ENCODE data around the gene PKDREJ. TPM values are rescaled to one million over a fixed set of nuclear protein-coding genes. Genes with fewer than 3 reads are reported as not detected.
A peak's percentile ranks its signal among the peaks of the same experiment; 100 is the strongest.
"Not testable (repeated sequence)": the region's sequence is repeated elsewhere in the genome, so short reads cannot be mapped to it uniquely, and the experiment has no call there.

The PKDREJ gene, protein sequence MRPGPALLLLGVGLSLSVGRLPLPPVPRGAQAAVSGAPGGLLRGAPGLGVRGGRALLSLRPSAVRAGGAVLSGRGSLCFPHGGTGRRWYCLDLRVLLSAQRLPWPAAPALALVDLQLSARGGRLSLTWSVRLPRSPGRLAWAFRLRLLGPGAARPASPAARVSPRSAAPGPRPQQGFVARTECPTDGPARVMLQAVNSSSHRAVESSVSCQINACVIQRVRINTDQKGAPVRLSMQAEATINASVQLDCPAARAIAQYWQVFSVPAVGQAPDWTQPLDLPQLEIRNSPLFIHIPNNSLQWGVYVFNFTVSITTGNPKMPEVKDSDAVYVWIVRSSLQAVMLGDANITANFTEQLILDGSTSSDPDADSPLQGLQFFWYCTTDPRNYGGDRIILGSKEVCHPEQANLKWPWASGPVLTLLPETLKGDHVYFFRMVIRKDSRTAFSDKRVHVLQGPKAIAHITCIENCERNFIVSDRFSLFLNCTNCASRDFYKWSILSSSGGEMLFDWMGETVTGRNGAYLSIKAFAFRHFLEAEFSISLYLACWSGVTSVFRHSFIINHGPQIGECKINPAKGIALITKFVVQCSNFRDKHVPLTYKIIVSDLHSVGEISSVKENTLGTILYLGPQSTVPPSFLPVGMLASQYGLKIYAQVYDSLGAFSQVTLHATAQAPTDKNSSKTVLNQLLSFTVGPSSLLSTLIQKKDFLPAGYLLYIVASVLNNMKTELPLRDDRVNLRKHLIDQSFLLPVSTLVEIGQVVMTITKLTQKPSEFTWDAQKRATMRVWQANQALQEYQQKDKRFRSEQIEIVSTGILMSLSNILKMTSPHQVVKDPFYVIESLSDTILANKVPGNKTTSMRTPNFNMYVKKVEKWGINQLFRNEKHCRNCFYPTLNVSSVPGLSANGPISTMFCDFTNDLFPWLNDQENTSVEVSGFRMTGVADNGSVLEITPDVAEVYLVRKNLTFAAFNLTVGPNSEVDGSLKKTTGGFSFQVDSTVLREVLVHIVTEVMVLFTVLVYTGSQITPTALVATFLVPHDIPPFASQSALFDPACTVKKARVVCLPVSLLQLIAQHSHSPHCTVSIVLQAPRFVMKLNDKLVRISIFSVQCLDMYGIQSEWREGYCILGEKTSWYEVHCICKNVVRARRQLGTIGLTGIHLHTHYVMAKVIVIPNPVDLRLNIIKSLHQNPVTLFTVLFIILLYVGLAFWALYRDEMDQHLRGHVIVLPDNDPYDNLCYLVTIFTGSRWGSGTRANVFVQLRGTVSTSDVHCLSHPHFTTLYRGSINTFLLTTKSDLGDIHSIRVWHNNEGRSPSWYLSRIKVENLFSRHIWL (N-terminal part only)
- 0.04 and 0.09 TPM in 2 replicates for total RNA-seq (2021)
- long read RNA-seq: 0 reads

GRCh38 chr22:46263216-46263590 lies at the start of gene PKDREJ:
TSS of gene PKDREJ (minus strand) at chr22:46263343. CDS start at chr22:46263322, 21 bp downstream.
- TF ChIP-seq, protein P1, sequence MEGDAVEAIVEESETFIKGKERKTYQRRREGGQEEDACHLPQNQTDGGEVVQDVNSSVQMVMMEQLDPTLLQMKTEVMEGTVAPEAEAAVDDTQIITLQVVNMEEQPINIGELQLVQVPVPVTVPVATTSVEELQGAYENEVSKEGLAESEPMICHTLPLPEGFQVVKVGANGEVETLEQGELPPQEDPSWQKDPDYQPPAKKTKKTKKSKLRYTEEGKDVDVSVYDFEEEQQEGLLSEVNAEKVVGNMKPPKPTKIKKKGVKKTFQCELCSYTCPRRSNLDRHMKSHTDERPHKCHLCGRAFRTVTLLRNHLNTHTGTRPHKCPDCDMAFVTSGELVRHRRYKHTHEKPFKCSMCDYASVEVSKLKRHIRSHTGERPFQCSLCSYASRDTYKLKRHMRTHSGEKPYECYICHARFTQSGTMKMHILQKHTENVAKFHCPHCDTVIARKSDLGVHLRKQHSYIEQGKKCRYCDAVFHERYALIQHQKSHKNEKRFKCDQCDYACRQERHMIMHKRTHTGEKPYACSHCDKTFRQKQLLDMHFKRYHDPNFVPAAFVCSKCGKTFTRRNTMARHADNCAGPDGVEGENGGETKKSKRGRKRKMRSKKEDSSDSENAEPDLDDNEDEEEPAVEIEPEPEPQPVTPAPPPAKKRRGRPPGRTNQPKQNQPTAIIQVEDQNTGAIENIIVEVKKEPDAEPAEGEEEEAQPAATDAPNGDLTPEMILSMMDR (conservative IDR thresholded peaks at IDR 0.05): no peak
- no peak within 1 kb of the TSS for H3K4ac ChIP-seq (ENCODE audit: low read depth, low read length)
- no peak within 1 kb of the TSS for H4K91ac ChIP-seq (ENCODE audit: insufficient read length, low read depth, low read length)
- peaks cover 87% of the 10 kb centered on the region for H3K27me3 Mint-ChIP-seq (ENCODE audit: low read depth)
- H3T11ph ChIP-seq (ENCODE audit: low read length): no peak within 1 kb of the TSS
- no peak within 1 kb of the TSS for H4K8ac ChIP-seq (replicated peaks; ENCODE audit: insufficient read length, low read depth, low read length)
- no peak within 1 kb of the TSS for H3K27ac Mint-ChIP-seq
- peaks cover 12 to 41% (median 19%) of the 10 kb centered on the region in 3 experiments for H3K36me3 Mint-ChIP-seq (ENCODE audit: insufficient read depth in 1 of 3, low read depth in 3 of 3)
- no peak within 1 kb of the TSS for H3K14ac ChIP-seq (ENCODE audit: insufficient read depth, low read length)
- H3K9me3 ChIP-seq (ENCODE audit: control insufficient read depth, low read depth, low read length): no peaks in the 10 kb centered on the region
- H3K9ac ChIP-seq (ENCODE audit: extremely low read depth, insufficient read length, low read length): no peak within 1 kb of the TSS
- H2AK5ac ChIP-seq (ENCODE audit: insufficient read length, low read length): no peak within 1 kb of the TSS
- DNase-seq: peak; percentile 43
- no peak within 1 kb of the TSS for H4K5ac ChIP-seq (ENCODE audit: insufficient read length, low read depth, low read length)
- peaks cover 5 to 7% of the 10 kb centered on the region in 2 experiments; a peak in 3 of 4 replicates for H3K4me1 Mint-ChIP-seq
- no peak within 1 kb of the TSS for H3K27ac ChIP-seq (ENCODE audit: insufficient read length, low read depth, low read length)
- H3K4me2 ChIP-seq (ENCODE audit: insufficient read depth, insufficient read length, low read length): peak within 1 kb of the TSS; percentile 1
- no peak within 1 kb of the TSS for H2BK5ac ChIP-seq (ENCODE audit: insufficient read length, low read length)
- H2AFZ ChIP-seq (ENCODE audit: low read length): no peak within 1 kb of the TSS
- peaks cover 42 to 74% of the 10 kb centered on the region in 2 experiments for H3K9me3 Mint-ChIP-seq
- no peak within 1 kb of the TSS for H2BK15ac ChIP-seq (ENCODE audit: low read depth, low read length)
- H2BK12ac ChIP-seq (ENCODE audit: insufficient read length, low read depth, low read length): no peak within 1 kb of the TSS
- no CpG with 5 or more reads among the region's 30 CpGs for WGBS (ENCODE audit: extremely low coverage, insufficient read length, low lambda C conversion rate)
- H4K20me1 ChIP-seq (ENCODE audit: control insufficient read depth, insufficient read depth, insufficient read length): no peaks in the 10 kb centered on the region
- H3K23ac ChIP-seq (ENCODE audit: insufficient read length, low read depth, low read length): no peak within 1 kb of the TSS
- no peaks in the 10 kb centered on the region for H3K79me2 ChIP-seq (ENCODE audit: insufficient read depth, low read length)
- H3K4me3 Mint-ChIP-seq: peak within 1 kb of the TSS; percentile 55 to 68
- no peak within 1 kb of the TSS for H3K56ac ChIP-seq (ENCODE audit: insufficient read length, low read depth, low read length)
- no peaks in the 10 kb centered on the region for H3K79me1 ChIP-seq (ENCODE audit: insufficient read depth, low read depth, low read length, poor library complexity, severe bottlenecking)
- peaks cover 6% of the 10 kb centered on the region for H3K23me2 ChIP-seq (ENCODE audit: insufficient read length, low read depth, low read length, poor library complexity, severe bottlenecking)
- H2BK20ac ChIP-seq (ENCODE audit: low read depth, low read length, poor library complexity, severe bottlenecking): no peak within 1 kb of the TSS
- peaks cover 18% of the 10 kb centered on the region; the same call in 1 of the 2 replicates for H3K27me3 ChIP-seq (ENCODE audit: insufficient read depth, low read length)
- no peak within 1 kb of the TSS for H2BK120ac ChIP-seq (ENCODE audit: low read depth, low read length, poor library complexity, severe bottlenecking)
- H3K18ac ChIP-seq (ENCODE audit: insufficient read length, low read depth, low read length): no peak within 1 kb of the TSS
- H3K4me1 ChIP-seq (ENCODE audit: insufficient read depth, low read length): no peaks in the 10 kb centered on the region

- H3K4me3 Mint-ChIP-seq; H3K56ac ChIP-seq (ENCODE audit: insufficient read length, low read depth, low read length); H4K8ac ChIP-seq (replicated peaks; ENCODE audit: insufficient read length, low read depth, low read length); H3K9me3 Mint-ChIP-seq; H2BK120ac ChIP-seq (ENCODE audit: low read depth, low read length, poor library complexity, severe bottlenecking); H3T11ph ChIP-seq (ENCODE audit: low read length); H3K27ac ChIP-seq (ENCODE audit: insufficient read length, low read depth, low read length); H3K4ac ChIP-seq (ENCODE audit: low read depth, low read length); H3K14ac ChIP-seq (ENCODE audit: insufficient read depth, low read length); H3K18ac ChIP-seq (ENCODE audit: insufficient read length, low read depth, low read length); H4K20me1 ChIP-seq (ENCODE audit: control insufficient read depth, insufficient read depth, insufficient read length); H3K4me1 ChIP-seq (ENCODE audit: insufficient read depth, low read length); H3K79me1 ChIP-seq (ENCODE audit: insufficient read depth, low read depth, low read length, poor library complexity, severe bottlenecking); H3K79me2 ChIP-seq (ENCODE audit: insufficient read depth, low read length); DNase-seq; H4K5ac ChIP-seq (ENCODE audit: insufficient read length, low read depth, low read length); H3K9ac ChIP-seq (ENCODE audit: extremely low read depth, insufficient read length, low read length); H2AK5ac ChIP-seq (ENCODE audit: insufficient read length, low read length); H3K23me2 ChIP-seq (ENCODE audit: insufficient read length, low read depth, low read length, poor library complexity, severe bottlenecking); H2BK12ac ChIP-seq (ENCODE audit: insufficient read length, low read depth, low read length); H2AFZ ChIP-seq (ENCODE audit: low read length); H3K4me1 Mint-ChIP-seq; H3K4me2 ChIP-seq (ENCODE audit: insufficient read depth, insufficient read length, low read length); H2BK5ac ChIP-seq (ENCODE audit: insufficient read length, low read length); H4K91ac ChIP-seq (ENCODE audit: insufficient read length, low read depth, low read length); H3K27me3 Mint-ChIP-seq (ENCODE audit: low read depth); H3K27me3 ChIP-seq (ENCODE audit: insufficient read depth, low read length); H3K9me3 ChIP-seq (ENCODE audit: control insufficient read depth, low read depth, low read length); H2BK15ac ChIP-seq (ENCODE audit: low read depth, low read length); H3K23ac ChIP-seq (ENCODE audit: insufficient read length, low read depth, low read length); H2BK20ac ChIP-seq (ENCODE audit: low read depth, low read length, poor library complexity, severe bottlenecking): not testable (repeated sequence)
- peak overlapping the region in 1 of 3 experiments; percentile 40; a peak in 1 of 7 replicates for H3K27ac Mint-ChIP-seq
- WGBS (ENCODE audit: extremely low coverage, insufficient read length, low lambda C conversion rate): no CpG with 5 or more reads among the region's 2 CpGs
- peaks cover 25 to 63% (median 51%) of the 10 kb centered on the region in 3 experiments for H3K36me3 Mint-ChIP-seq (ENCODE audit: insufficient read depth in 1 of 3, low read depth in 3 of 3)
These were observed 49.7 kb upstream of the PKDREJ start for GRCh38 chr22:46312848-46313247.

Data from H9 (cell line).